MCF 10A (cell line): ENCODE data around the gene NOC4L. TPM values are rescaled to one million over a fixed set of nuclear protein-coding genes. Genes with fewer than 3 reads are reported as not detected.
A peak's percentile ranks its signal among the peaks of the same experiment; 100 is the strongest.

Experiments
- BruUV-seq: library from RNA; stranded (reverse); fragments of 400-500 nt; replicated peaks from 2 replicates; lab custom pipeline; 2021; lab: Mats Ljungman, UMichigan
- CTCF ChIA-PET: fragments of 300-600 bp; sonication (Branson Sonifier 250); formaldehyde crosslinking; extraction: SDS; loops from one replicate; lab custom pipeline; 2021; ENCODE audit warnings: antibody characterized with exemption, inconsistent platforms; lab: Yijun Ruan, JAX
- POLR2A ChIA-PET: fragments of 300-600, 350-650 bp; sonication (Branson Sonifier 250); formaldehyde crosslinking; extraction: SDS; loops from one replicate; lab custom pipeline; 2020; ENCODE audit warnings: antibody characterized with exemption, inconsistent platforms; lab: Yijun Ruan, JAX
- DNase-seq: peaks from one replicate; pipeline ENCODE4 v3.0.0-alpha.2; 2018; ENCODE audit not compliant: unreplicated experiment
- H3K27ac Mint-ChIP-seq: one replicate; pipeline ENCODE4 v1.8.0; 2022; ENCODE audit warnings: mild to moderate bottlenecking, low read depth, mixed read lengths; ENCODE audit not compliant: unreplicated experiment
- H3K27me3 Mint-ChIP-seq: one replicate; pipeline ENCODE4 v1.8.0; 2022; ENCODE audit warnings: mixed read lengths; ENCODE audit not compliant: insufficient read depth, unreplicated experiment
- H3K36me3 Mint-ChIP-seq: one replicate; pipeline ENCODE4 v1.8.0; 2022; ENCODE audit warnings: mild to moderate bottlenecking, moderate library complexity, mixed read lengths; ENCODE audit not compliant: insufficient read depth, unreplicated experiment
- H3K4me1 Mint-ChIP-seq: one replicate; pipeline ENCODE4 v1.8.0; 2022; ENCODE audit warnings: mixed read lengths; ENCODE audit not compliant: insufficient read depth, unreplicated experiment
- H3K4me3 Mint-ChIP-seq: one replicate; pipeline ENCODE4 v1.8.0; 2022; ENCODE audit warnings: mild to moderate bottlenecking, moderate library complexity, mixed read lengths; ENCODE audit not compliant: unreplicated experiment
- H3K9me3 Mint-ChIP-seq: one replicate; pipeline ENCODE4 v1.8.0; 2022; ENCODE audit warnings: mixed read lengths; ENCODE audit not compliant: unreplicated experiment
- CTCF ChIP-seq: fragments of 200-600 bp; IDR thresholded peaks from one replicate; pipeline ENCODE4 v1.8.0; 2022; ENCODE audit warnings: antibody characterized with exemption, mild to moderate bottlenecking; ENCODE audit not compliant: unreplicated experiment
- intact Hi-C: fragments of 100-400 bp; cut with micrococcal nuclease; formaldehyde crosslinking; loops from 2 replicates; pipeline ENCODE4 v1.14.1; 2022
- total RNA-seq: library from RNA; stranded (reverse); gene quantifications from 2 replicates; pipeline ENCODE4 v1.2.3, GENCODE V29; 2022

NOC4L gene
- total RNA-seq, 1 experiment from 2014 or later = 32.0 TPM

- no peak overlapping the region for H3K4me3 Mint-ChIP-seq
- CTCF ChIA-PET = no interaction called here
- no peaks in the 10 kb centered on the region for H3K4me1 Mint-ChIP-seq
- POLR2A ChIA-PET = no interaction called here
- H3K27me3 Mint-ChIP-seq = no peaks in the 10 kb centered on the region
- no TSS peak for BruUV-seq
- H3K9me3 Mint-ChIP-seq = no peaks in the 10 kb centered on the region
- intact Hi-C loops = no loop called here
- TF ChIP-seq CTCF = no peak
- peaks cover 36% of the 10 kb centered on the region for H3K36me3 Mint-ChIP-seq
- no peak for DNase-seq
- H3K27ac Mint-ChIP-seq = no peak overlapping the region
Observed at GRCh38 chr12:132105467-132105866, 38.8 kb upstream of the NOC4L start.

DNA sequence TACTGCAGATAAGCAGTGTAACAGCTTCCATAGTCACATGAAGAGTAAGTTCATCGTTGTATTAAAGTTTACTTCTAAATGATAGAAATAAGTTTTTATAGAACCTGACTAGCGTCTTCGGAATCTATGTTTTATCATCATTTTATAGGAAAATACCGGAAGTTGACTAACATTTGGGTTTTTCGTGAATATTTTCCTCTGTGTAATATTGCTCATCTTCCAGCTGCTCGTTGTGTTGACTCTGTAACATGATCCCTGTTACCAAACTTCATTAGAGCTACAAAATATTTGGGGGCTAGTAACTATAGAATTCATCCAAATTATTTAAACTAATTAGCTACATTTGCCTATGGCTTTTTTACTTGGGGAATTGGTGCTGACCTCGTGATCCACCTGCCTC, 37.3 kb upstream of the NOC4L start:
- H3K36me3 Mint-ChIP-seq = peaks cover 26% of the 10 kb centered on the region
- no peak overlapping the region for H3K4me3 Mint-ChIP-seq

DNA sequence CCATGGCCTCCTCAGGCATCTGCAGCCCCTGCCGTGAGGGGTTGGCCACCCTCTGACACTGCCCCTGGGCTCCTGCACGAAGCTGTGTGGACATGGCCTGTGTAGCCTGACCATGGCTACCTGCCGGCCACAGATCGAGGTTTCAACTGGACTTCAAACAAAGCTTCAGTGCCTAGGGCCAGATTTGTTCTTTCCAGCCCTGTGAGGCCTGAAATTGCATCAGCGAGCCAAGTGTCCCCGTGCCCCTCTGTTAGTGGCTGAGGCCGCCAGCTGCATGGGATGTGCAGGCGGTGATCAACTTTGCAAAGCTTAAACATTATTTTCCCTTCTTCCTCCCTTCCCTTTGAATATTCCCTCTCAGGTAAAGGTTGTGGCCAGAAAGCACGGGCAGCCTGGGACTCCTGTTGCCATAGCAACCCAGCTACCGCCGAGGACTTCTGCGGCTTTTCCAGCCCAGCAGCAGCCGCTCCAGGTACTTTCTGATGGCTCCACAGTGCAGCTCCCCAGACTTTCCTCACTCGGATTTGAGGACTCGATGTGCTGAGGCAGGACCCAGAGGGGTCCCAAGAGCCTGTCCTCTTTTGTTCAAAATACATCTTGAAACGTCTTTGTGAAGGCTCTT, 35.9 kb upstream of the NOC4L start:
- CTCF ChIA-PET = interaction anchor here (0.7 to 0.8 kb wide), 2 partner anchors 62 to 309 kb away, joined by 3 read pairs; no protein-coding TSS in a partner anchor

More for the DNA sequence above, 37.3 kb upstream of the NOC4L start:
- H3K9me3 Mint-ChIP-seq = no peaks in the 10 kb centered on the region
- BruUV-seq = no TSS peak
- H3K27me3 Mint-ChIP-seq = no peaks in the 10 kb centered on the region
- POLR2A ChIA-PET = no interaction called here
- no peak overlapping the region for H3K27ac Mint-ChIP-seq
- peak; percentile 27 for DNase-seq
- TF ChIP-seq CTCF = no peak
- CTCF ChIA-PET = interaction anchor here (0.6 kb wide), 1 partner anchor 9 kb away, joined by 3 read pairs; no protein-coding TSS in a partner anchor
- no peaks in the 10 kb centered on the region for H3K4me1 Mint-ChIP-seq
- intact Hi-C loops = no loop called here

DNA sequence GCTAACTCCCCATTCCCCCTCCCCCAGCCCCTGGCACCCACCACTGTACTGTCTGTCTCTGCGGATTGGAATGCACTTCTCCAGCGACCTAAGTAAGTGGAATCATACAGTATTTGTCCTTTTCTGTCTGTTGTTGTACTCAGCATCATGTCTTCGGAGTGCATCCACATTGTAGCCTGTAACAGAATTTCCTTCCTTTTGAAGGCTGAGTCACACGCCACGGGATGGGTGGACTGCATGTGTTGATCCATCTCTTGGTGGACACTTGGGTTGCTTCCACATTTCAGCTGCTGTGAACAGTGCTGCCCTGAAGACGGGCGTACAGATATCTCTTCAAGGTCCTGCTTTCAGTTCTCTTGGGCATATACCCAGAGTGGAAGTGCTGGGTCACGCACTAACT, 34.5 kb upstream of the NOC4L start:
- DNase-seq = no peak
- Mint-ChIP-seq H3K36me3 (peaks cover 43% of the 10 kb centered on the region), H3K27me3 (no peaks in the 10 kb centered on the region), H3K27ac (no peak overlapping the region), H3K9me3 (no peaks in the 10 kb centered on the region), H3K4me1 (no peaks in the 10 kb centered on the region), H3K4me3 (no peak overlapping the region)
- intact Hi-C loops = no loop called here
- ChIA-PET CTCF (no interaction called here), POLR2A (no interaction called here)
- TF ChIP-seq CTCF = no peak
- no TSS peak for BruUV-seq

More for the DNA sequence above, 35.9 kb upstream of the NOC4L start:
- no peaks in the 10 kb centered on the region for H3K9me3 Mint-ChIP-seq
- no peak overlapping the region for H3K4me3 Mint-ChIP-seq
- BruUV-seq = no TSS peak
- peaks cover 30% of the 10 kb centered on the region for H3K36me3 Mint-ChIP-seq
- intact Hi-C loops = no loop called here
- no peaks in the 10 kb centered on the region for H3K27me3 Mint-ChIP-seq
- H3K27ac Mint-ChIP-seq = no peak overlapping the region
- POLR2A ChIA-PET = no interaction called here
- no peak for TF ChIP-seq CTCF
- no peaks in the 10 kb centered on the region for H3K4me1 Mint-ChIP-seq
- no peak for DNase-seq
